NCI-H82 treated with DMSO at 0.1 percent for 48 hours (cell line): ENCODE data around the gene SDR39U1.

Experiments used
- DNase-seq: peaks from one replicate; lab custom pipeline; 2025; ENCODE audit not compliant: unreplicated experiment; lab: John Stamatoyannopoulos, UW

SDR39U1 gene

DNA sequence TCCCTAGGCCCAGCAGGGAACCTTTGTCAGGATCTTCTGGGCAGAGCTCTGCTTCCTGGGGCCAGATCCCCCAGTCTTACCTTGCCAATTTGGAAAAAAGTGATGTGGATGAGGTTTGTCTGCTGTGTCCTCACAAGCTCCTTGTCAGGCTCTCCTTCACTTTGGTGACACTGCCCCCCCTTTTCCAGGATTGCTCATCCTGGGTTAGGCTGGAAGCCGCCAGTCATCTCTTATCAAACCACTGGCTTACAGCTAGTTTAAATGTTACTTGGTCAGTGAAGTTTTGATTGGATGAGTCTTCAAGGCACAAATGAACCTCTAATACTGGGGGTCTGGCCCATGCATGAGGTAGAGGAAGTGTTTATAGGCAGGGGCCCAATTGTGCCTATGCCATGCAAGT is 28.5 kb downstream of the SDR39U1 start:
- no peak for DNase-seq

GRCh38 chr14:24411443-24412389 is 30.9 kb downstream of the SDR39U1 start:
- peak; percentile 23 for DNase-seq

GRCh38 chr14:24409956-24410355 is 32.6 kb downstream of the SDR39U1 start:
- DNase-seq = no peak

- DNase-seq = no peak
Measured at GRCh38 chr14:24409192-24409591, 33.4 kb downstream of the SDR39U1 start.

DNA sequence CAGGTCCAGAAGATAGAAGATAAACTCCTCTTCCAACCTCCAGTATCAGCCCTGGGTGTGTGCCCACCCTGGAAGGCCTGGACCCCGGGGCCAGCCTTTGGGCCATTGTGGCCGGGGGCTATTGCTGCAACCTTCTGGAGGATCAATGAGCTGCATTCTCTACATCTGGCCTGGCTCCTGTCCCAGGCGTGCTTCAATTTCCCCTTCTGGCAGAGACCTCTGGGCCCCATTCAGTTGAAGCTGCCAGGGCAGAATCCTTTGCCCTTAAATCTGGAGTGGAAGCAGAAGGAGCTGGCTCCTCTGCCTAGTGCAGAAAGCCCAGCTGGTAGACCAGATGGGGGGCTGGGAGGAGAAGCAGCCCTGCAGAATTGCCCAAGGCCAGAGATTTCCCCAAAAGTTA is 33.8 kb downstream of the SDR39U1 start:
- no peak for DNase-seq

- DNase-seq = no peak
Measured at GRCh38 chr14:24407608-24408325, 34.8 kb downstream of the SDR39U1 start.

DNA sequence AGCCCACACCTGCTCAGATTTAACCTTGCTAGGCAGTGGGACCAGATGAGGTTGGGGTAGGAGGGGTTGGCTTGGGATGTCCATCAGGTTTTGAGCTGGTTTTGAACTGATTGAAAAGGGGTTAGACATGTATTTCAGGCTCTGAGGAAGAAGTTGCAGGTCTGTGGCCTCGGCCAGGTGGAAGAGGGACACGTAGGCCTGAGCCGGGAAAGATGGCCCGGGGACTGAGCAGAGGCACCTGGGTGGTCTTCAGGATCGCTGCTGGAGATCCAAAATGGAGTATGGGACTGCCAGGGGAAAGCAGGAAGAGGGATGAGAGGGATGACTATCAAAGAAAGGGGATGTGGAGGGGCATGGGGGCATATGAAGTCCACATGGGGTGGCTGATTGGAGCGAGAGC is 36.2 kb downstream of the SDR39U1 start:
- DNase-seq = no peak

DNA sequence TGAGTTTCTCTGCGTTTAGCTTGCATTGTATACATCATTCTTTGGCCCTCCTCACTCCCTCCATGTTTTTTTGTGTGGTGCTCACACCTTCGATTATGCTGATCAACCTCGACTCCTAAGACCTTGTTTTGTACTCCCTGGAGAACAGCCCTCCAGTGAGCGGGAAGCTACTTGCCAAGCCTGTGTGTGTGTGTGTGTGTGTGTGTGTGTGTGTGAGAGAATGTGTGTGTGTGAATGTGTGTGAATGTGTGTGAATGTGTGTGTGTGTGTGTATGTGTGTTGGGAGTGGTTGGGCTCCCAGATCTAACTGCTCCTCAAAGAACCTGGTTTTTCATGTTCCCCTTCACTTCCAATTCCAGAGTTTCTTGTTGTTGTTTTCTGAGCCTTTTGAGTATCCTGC is 37.8 kb downstream of the SDR39U1 start:
- DNase-seq = no peak

- DNase-seq = no peak
Measured at GRCh38 chr14:24403294-24403998, 39.1 kb downstream of the SDR39U1 start.

GRCh38 chr14:24401810-24402702 is 40.5 kb downstream of the SDR39U1 start:
- no peak for DNase-seq

GRCh38 chr14:24399999-24400718 is 42.4 kb downstream of the SDR39U1 start:
- DNase-seq = no peak

DNA sequence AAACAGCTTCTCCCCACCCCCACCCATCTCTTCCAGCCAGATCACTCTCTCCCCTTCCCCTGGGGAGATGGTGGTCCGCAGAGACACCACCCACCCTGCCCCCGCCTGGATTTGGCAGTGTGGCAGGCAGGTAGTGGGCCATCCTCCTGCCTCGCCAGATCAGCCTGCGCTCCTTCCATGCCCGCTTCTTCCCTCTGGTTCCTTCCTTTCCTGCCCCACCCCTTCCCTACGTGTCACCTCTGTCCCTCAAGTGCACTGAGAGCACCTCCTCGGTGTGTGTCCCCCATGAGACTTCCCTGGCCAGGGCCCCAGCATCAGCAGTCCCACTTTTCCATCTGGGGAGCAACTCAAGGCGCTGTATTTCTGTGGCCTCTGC is 43.1 kb downstream of the SDR39U1 start:
- no peak for DNase-seq

GRCh38 chr14:24398653-24399446 is 43.7 kb downstream of the SDR39U1 start, which contains the start of gene NYNRIN:
Gene NYNRIN (plus strand): TSS chr14:24399003. CDS start chr14:24399247, 244 bp downstream.
- DNase-seq = peak; percentile 43

- DNase-seq = peak; percentile 13
Measured at GRCh38 chr14:24398293-24398652, 44.3 kb downstream of the SDR39U1 start.

- DNase-seq = no peak
Measured at GRCh38 chr14:24397639-24398292, 44.8 kb downstream of the SDR39U1 start.

DNA sequence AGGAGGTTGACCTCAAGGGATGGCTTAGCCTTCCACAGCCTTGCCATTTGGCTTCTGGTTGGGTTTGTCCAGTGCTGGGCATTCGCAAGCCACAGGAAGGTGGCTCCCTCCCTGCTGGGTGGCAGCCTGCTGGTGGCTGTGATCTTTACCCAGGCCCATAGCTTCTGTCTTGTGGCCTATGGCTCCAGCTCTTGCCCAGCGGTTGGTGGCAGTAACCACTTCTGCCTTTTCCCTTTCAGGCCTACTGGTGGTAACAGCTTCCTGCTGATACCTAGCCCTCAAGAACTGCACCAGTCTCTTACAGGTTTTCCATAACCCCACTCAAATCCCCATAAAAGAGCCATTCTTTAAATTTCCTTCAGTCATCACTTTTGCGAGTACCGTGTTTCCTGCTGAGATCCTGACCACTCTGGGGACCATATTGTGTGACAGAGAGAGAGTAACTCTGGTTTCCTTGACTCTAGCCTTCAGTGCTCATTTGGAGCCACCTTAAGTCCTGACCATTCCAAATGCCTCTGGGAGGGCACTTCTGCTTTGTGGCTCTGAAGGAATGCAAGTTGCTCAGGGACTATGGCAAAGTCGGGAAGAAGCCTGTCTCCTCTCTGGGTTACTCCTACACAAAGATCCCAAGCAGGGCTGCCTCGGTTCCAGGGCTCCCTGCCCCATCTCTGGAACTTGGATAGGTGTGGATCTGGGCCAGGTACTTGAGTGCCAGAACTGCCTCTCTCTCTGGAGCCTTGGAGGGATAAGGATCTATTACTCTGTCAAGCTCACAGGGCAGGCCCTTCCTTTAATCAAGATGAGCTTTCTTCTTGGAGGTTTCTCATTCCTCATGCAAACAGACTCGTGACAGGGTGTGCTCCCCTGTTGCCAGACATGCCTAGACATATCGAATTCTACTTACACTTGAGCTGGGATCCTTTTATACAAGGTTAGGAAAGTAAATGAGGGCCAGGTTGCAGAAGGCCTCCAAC is 46.7 kb downstream of the SDR39U1 start:
- no peak for DNase-seq

DNA sequence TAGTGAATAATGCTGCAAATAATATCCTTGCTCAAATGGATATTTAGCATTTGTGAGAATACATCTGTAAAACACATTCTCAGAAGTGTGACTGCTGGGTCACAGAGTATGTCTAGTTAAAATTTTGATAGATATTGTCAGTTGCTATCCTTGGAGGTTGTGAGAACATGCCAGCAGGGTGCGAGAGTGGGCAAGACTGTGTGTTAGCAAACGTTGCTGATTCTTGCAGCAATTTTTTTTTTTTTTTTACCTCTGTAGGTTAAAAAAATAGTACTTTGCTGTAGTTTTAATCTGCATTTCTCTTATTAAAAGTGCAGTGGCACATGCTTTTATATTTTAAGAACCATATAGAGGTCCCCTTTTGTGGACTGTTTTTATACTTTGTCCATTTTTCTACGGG is 48.3 kb downstream of the SDR39U1 start:
- no peak for DNase-seq
